ENCODE measurements around the gene PRSS21. TPM values are rescaled to one million over a fixed set of nuclear protein-coding genes. Genes with fewer than 3 reads are reported as not detected.

PRSS21 gene
- total RNA-seq, 2 donors from 2014 or later, result 1.1 to 2.6 TPM

DNA sequence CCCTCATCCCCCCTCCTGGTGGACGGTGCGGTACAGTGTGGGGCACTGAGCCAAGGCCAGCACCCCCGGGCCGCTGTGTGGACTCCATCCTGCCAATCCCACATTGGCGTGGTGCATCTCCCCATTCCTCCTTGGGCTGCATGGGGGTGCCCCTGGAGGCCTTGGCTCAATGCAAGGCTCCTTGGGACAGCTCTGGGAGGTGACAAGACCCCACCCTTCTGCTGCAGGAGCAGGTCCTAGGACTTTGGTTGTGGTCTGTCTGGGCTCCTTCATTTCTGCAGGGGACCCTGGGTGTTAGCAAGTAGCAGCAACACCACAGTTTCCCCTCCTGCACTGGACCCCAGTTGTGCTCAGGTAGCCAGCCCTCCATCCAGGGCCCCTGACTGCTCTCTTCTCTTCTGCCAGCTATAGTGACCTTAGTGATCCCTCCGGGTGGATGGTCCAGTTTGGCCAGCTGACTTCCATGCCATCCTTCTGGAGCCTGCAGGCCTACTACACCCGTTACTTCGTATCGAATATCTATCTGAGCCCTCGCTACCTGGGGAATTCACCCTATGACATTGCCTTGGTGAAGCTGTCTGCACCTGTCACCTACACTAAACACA, 1.3 kb downstream of the PRSS21 start:
- DNase-seq, result no peak
- TF ChIP-seq, protein P1, sequence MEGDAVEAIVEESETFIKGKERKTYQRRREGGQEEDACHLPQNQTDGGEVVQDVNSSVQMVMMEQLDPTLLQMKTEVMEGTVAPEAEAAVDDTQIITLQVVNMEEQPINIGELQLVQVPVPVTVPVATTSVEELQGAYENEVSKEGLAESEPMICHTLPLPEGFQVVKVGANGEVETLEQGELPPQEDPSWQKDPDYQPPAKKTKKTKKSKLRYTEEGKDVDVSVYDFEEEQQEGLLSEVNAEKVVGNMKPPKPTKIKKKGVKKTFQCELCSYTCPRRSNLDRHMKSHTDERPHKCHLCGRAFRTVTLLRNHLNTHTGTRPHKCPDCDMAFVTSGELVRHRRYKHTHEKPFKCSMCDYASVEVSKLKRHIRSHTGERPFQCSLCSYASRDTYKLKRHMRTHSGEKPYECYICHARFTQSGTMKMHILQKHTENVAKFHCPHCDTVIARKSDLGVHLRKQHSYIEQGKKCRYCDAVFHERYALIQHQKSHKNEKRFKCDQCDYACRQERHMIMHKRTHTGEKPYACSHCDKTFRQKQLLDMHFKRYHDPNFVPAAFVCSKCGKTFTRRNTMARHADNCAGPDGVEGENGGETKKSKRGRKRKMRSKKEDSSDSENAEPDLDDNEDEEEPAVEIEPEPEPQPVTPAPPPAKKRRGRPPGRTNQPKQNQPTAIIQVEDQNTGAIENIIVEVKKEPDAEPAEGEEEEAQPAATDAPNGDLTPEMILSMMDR (IDR thresholded peaks at IDR 0.05), result no peak
- no peaks in the 10 kb centered on the region for H3K27me3 ChIP-seq
- no peak overlapping the region for H3K27ac ChIP-seq
- no peaks in the 10 kb centered on the region for H3K9me3 ChIP-seq
- H3K4me1 ChIP-seq, result no peaks in the 10 kb centered on the region
- intact Hi-C loops (cut with DNase I), result no loop called here
- no peak overlapping the region for H3K4me3 ChIP-seq
- H3K36me3 ChIP-seq, result no peaks in the 10 kb centered on the region
- H3K9ac ChIP-seq (ENCODE audit: low read depth in 2 of 2, low read length in 2 of 2), result no peak overlapping the region

DNA sequence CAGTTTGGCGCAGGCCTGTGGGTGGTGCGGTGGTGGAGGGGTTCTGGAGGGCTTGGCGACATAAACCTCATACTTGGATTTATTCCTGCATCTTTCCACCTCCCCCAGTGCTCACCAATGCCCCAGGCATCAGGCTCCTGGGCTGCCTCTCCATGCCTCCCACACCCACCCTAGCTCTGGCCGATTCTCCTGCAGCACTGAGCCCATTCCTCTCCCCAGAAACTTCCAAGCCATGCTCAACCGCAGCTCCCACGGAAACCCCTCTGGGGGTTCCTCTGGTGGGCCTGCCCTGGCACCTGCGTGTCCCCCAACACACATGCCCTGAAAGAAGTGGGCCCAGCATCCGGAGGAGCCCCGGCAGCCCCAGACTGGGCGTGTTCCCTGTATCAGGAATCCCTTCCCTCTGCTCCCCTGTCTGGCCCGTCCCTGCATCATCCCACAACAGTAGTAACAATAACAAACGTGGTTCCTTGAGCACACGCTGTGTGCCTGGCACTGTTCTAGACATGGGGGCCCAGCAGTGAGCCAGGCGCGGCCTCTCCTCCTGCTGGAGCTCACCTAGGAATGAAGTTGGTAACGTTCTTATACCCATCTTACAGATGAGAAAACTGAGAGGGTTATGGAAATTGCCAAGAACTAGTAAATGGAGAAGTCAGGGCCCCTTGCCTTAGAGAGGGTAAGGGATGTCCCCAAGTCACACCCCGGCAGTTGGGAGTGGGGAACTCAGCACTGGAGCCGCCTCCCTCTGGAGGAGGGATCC, 2.3 kb downstream of the PRSS21 start:
- Histone ChIP-seq H3K36me3 (no peaks in the 10 kb centered on the region), H3K9ac (ENCODE audit: low read depth in 2 of 2, low read length in 2 of 2) (no peak overlapping the region), H3K4me1 (no peaks in the 10 kb centered on the region), H3K9me3 (no peaks in the 10 kb centered on the region), H3K27me3 (no peaks in the 10 kb centered on the region), H3K4me3 (no peak overlapping the region), H3K27ac (no peak overlapping the region)
- no peak for DNase-seq
- TF ChIP-seq, protein P1 (IDR thresholded peaks at IDR 0.05), result no peak
- intact Hi-C loops (cut with DNase I), result no loop called here

DNA sequence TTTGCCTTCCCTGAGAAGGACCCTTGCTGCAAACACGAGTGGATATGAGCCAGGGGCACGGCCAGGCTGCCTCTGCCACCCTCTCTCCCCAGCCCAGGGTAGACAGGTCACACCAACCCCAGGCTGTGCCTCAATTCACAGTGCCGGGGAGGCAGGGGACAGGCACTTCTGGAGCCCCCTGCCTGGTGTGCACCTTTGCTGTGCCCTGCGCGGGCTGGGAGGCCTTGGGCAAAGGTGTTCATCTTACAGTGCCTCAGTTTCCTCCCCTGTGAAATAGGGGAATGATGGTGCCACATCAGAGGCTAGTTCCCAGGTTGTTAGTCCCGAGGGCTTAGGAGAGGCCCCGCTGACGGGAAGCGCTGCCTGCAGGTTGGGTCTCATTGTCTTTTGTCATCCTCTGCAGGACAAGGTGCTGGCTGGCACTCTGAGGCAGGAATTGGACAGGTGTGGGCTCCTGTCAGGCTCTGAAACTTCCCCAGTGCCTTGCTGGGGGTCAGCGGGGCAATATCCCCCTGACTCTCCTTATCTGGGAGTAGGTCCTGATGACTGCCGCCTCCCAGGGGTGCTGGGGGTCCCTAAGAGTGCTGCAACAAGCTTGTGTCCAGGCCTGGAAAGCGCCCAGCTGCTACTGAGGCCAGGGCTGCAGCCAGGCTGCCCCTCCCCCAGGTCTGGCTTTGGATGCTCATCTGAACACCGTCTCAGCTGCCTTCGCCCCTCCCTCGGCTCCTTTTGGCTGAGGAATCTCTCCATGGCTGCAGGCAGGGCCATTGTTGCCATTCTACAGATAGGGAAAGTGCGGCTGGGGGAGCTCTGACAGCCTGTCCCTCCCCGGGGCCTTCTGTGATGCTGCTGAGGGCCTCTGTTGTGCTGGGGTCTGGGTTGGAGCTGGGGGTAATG, 3.1 kb downstream of the PRSS21 start:
- no peaks in the 10 kb centered on the region for H3K4me1 ChIP-seq
- no peaks in the 10 kb centered on the region for H3K9me3 ChIP-seq
- H3K27ac ChIP-seq, result no peak overlapping the region
- TF ChIP-seq, protein P1 (IDR thresholded peaks at IDR 0.05), result no peak
- no peak overlapping the region for H3K9ac ChIP-seq (ENCODE audit: low read depth in 2 of 2, low read length in 2 of 2)
- intact Hi-C loops (cut with DNase I), result no loop called here
- no peak overlapping the region for H3K4me3 ChIP-seq
- DNase-seq, result no peak
- H3K27me3 ChIP-seq, result no peaks in the 10 kb centered on the region
- H3K36me3 ChIP-seq, result no peaks in the 10 kb centered on the region

DNA sequence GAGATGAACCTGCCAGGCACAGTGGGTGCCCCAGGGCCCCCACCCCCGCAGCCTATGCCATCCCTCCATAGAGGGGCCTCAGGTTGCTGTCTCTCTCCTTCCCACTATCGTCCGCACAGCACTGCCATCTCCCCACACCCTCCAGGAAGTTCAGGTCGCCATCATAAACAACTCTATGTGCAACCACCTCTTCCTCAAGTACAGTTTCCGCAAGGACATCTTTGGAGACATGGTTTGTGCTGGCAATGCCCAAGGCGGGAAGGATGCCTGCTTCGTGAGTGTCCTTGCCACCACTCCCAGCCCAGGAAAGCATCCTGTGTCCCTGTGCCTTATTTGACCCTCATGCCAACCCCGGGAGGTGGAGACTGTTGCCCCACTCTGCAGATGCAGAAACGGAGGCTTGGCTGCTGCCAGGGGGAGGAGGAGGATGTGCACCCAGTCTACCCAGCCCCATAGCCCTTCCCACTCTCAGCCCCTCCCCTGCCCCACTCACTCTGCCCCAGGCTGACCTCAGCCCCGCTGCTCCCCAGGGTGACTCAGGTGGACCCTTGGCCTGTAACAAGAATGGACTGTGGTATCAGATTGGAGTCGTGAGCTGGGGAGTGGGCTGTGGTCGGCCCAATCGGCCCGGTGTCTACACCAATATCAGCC, 3.9 kb downstream of the PRSS21 start:
- H3K27me3 ChIP-seq, result no peaks in the 10 kb centered on the region

More for the DNA sequence above, 3.9 kb downstream of the PRSS21 start:
- Histone ChIP-seq H3K4me1 (no peaks in the 10 kb centered on the region), H3K36me3 (no peaks in the 10 kb centered on the region), H3K4me3 (no peak overlapping the region), H3K9me3 (no peaks in the 10 kb centered on the region), H3K27ac (no peak overlapping the region), H3K9ac (ENCODE audit: low read depth in 2 of 2, low read length in 2 of 2) (no peak overlapping the region)
- intact Hi-C loops (cut with DNase I), result no loop called here
- TF ChIP-seq, protein P1 (IDR thresholded peaks at IDR 0.05), result no peak
- DNase-seq, result no peak

All from colonic mucosa (tissue), 4 donors.